H1 (cell line): ENCODE results near the gene SRRM2. TPM values are rescaled to one million over a fixed set of nuclear protein-coding genes. Genes with fewer than 3 reads are reported as not detected.

Source experiments
- CTCF ChIA-PET: fragments of 300-600 bp; sonication (Branson Sonifier 250); formaldehyde crosslinking; loops from one replicate; lab custom pipeline; 2021; ENCODE audit not compliant: partially characterized antibody; lab: Charles Lee
- POLR2A ChIA-PET: fragments of 300-600 bp; sonication (Branson Sonifier 250); formaldehyde crosslinking; loops from one replicate; lab custom pipeline; 2021; ENCODE audit warnings: inconsistent platforms; ENCODE audit not compliant: partially characterized antibody; lab: Charles Lee
- DNase-seq, 2 experiments: peaks; one replicate each; pipeline versions ENCODE4 v3.0.0 to v3.0.0-alpha.2; 2010 to 2022; ENCODE audit warnings: low spot score in 2 of 2, low read depth in 1 of 2, mixed read lengths in 1 of 2
- FAIRE-seq: peaks from 2 replicates; lab custom pipeline; 2011; peaks lifted over from hg19 to GRCh38; lab: Jason Lieb, UNC
- H2AFZ ChIP-seq: 2 replicates; pipeline ENCODE4 v1.8.1; 2012; ENCODE audit warnings: low read length, inconsistent platforms
- H2AK5ac ChIP-seq: 2 replicates; pipeline ENCODE4 v1.6.1; 2013; ENCODE audit warnings: low read depth, low read length
- H2BK120ac ChIP-seq: replicated peaks from 2 replicates; pipeline ENCODE3; 2013; ENCODE audit warnings: low read depth, low read length, inconsistent platforms
- H2BK12ac ChIP-seq: 2 replicates; pipeline ENCODE4 v1.6.1; 2013; ENCODE audit warnings: low read depth, low read length
- H2BK15ac ChIP-seq: 2 replicates; pipeline ENCODE4 v1.6.1; 2013; ENCODE audit warnings: low read length
- H2BK20ac ChIP-seq: 2 replicates; pipeline ENCODE4 v1.6.1; 2013; ENCODE audit warnings: low read length
- H2BK5ac ChIP-seq: 2 replicates; pipeline ENCODE4 v1.6.1; 2013; ENCODE audit warnings: low read depth, low read length
- H3K14ac ChIP-seq: 2 replicates; pipeline ENCODE4 v1.6.1; 2013; ENCODE audit warnings: inconsistent platforms; ENCODE audit not compliant: insufficient read length
- H3K18ac ChIP-seq: 2 replicates; pipeline ENCODE4 v1.6.1; 2013; ENCODE audit warnings: low read length; ENCODE audit errors: extremely low read depth
- H3K23ac ChIP-seq: 2 replicates; pipeline ENCODE4 v1.6.1; 2013; ENCODE audit warnings: inconsistent platforms; ENCODE audit not compliant: insufficient read length
- H3K23me2 ChIP-seq: 2 replicates; pipeline ENCODE4 v1.6.1; 2013; ENCODE audit warnings: low read depth, low read length
- H3K27ac ChIP-seq: 2 replicates; pipeline ENCODE4 v1.6.1; 2011; ENCODE audit warnings: low read depth, low read length, inconsistent platforms
- H3K27me3 ChIP-seq, 4 experiments: replicated peaks in 1 of 4; 1 replicate in 1 of 4; 2 replicates in 3 of 4; pipeline versions ENCODE4 v1.6.1 to v1.8.1; 2011 to 2013; ENCODE audit warnings: low read length in 3 of 4, mild to moderate bottlenecking in 3 of 4, inconsistent platforms in 2 of 4, mixed read lengths in 2 of 4, moderate library complexity in 1 of 4; ENCODE audit not compliant: control insufficient read depth in 3 of 4, insufficient read depth in 3 of 4; ENCODE audit errors: extremely low read depth in 1 of 4
- H3K36me3 ChIP-seq, 4 experiments: 2 replicates each; pipeline versions ENCODE4 v1.6.1 to v1.8.1; 2011 to 2013; ENCODE audit warnings: mild to moderate bottlenecking in 4 of 4, low read length in 3 of 4, moderate library complexity in 2 of 4, control low read depth in 1 of 4, inconsistent platforms in 1 of 4; ENCODE audit not compliant: insufficient read depth in 4 of 4, control insufficient read depth in 2 of 4
- H3K4ac ChIP-seq: replicated peaks from 2 replicates; pipeline ENCODE3; 2013; ENCODE audit warnings: low read length, low read depth, mixed read lengths, inconsistent platforms; ENCODE audit not compliant: insufficient read length
- H3K4me1 ChIP-seq, 4 experiments: replicated peaks in 1 of 4; 1 replicate in 1 of 4; 2 replicates in 3 of 4; pipeline versions ENCODE4 v1.6.1 to v1.8.1; 2011 to 2013; ENCODE audit warnings: low read length in 3 of 4, inconsistent platforms in 2 of 4, mixed read lengths in 1 of 4; ENCODE audit not compliant: insufficient read depth in 4 of 4, control insufficient read depth in 3 of 4
- H3K4me2 ChIP-seq, 2 experiments: 2 replicates each; pipeline versions ENCODE4 v1.6.1 to v1.8.1; 2011 to 2013; ENCODE audit warnings: low read depth in 2 of 2, low read length in 2 of 2, control low read depth in 1 of 2, inconsistent platforms in 1 of 2, mild to moderate bottlenecking in 1 of 2; ENCODE audit not compliant: insufficient read depth in 1 of 2
- H3K4me3 ChIP-seq, 4 experiments: fragments of 200-600, 300-600 bp in 1 of 4; sonication (generic), shearing (Covaris generic), sonication (Bioruptor Twin) in 1 of 4; 2 replicates each; pipeline versions ENCODE4 v1.5.1 to v1.8.1; 2011 to 2016; ENCODE audit warnings: low read length in 4 of 4, low read depth in 3 of 4, control low read depth in 2 of 4, inconsistent platforms in 2 of 4, mild to moderate bottlenecking in 2 of 4, mixed read lengths in 1 of 4, moderate library complexity in 1 of 4; ENCODE audit not compliant: insufficient read depth in 2 of 4; ENCODE audit errors: extremely low read depth in 1 of 4
- H3K56ac ChIP-seq: replicated peaks from 2 replicates; pipeline ENCODE3; 2013; ENCODE audit warnings: low read depth, mild to moderate bottlenecking, mixed read lengths, low read length, inconsistent platforms; ENCODE audit not compliant: insufficient read length
- H3K79me1 ChIP-seq: 2 replicates; pipeline ENCODE4 v1.6.1; 2013; ENCODE audit warnings: low read depth, low read length, control low read depth
- H3K79me2 ChIP-seq, 2 experiments: 2 replicates each; pipeline versions ENCODE4 v1.6.1 to v1.8.1; 2012 to 2013; ENCODE audit warnings: low read length in 2 of 2, mild to moderate bottlenecking in 2 of 2, inconsistent platforms in 1 of 2; ENCODE audit not compliant: insufficient read depth in 2 of 2, control insufficient read depth in 1 of 2
- H3K9ac ChIP-seq, 4 experiments: replicated peaks in 1 of 4; 1 replicate in 1 of 4; 2 replicates in 3 of 4; pipeline versions ENCODE4 v1.6.1 to v1.8.1; 2011 to 2013; ENCODE audit warnings: low read depth in 3 of 4, low read length in 3 of 4, control low read depth in 2 of 4, mild to moderate bottlenecking in 2 of 4, moderate library complexity in 2 of 4, inconsistent platforms in 1 of 4; ENCODE audit errors: extremely low read depth in 1 of 4
- H3K9me3 ChIP-seq, 2 experiments: 2 replicates each; pipeline versions ENCODE4 v1.6.1 to v1.8.1; 2012 to 2013; ENCODE audit warnings: mild to moderate bottlenecking in 2 of 2, moderate library complexity in 2 of 2, control low read depth in 1 of 2, inconsistent platforms in 1 of 2, low read depth in 1 of 2, low read length in 1 of 2, mixed read lengths in 1 of 2; ENCODE audit not compliant: insufficient read depth in 2 of 2
- H4K20me1 ChIP-seq, 2 experiments: replicated peaks in 1 of 2; 2 replicates each; pipeline versions ENCODE3 to v1.8.1; 2011 to 2013; ENCODE audit warnings: inconsistent platforms in 2 of 2, low read length in 2 of 2, mild to moderate bottlenecking in 1 of 2; ENCODE audit not compliant: insufficient read depth in 2 of 2, control insufficient read depth in 1 of 2
- H4K5ac ChIP-seq: 2 replicates; pipeline ENCODE4 v1.6.1; 2013; ENCODE audit warnings: low read length, low read depth, mixed read lengths, inconsistent platforms; ENCODE audit not compliant: insufficient read length
- H4K8ac ChIP-seq: 2 replicates; pipeline ENCODE4 v1.8.0; 2013; ENCODE audit warnings: mild to moderate bottlenecking, moderate library complexity, low read length, inconsistent platforms; ENCODE audit not compliant: insufficient read depth; ENCODE audit errors: extremely low read depth
- H4K91ac ChIP-seq: replicated peaks from 2 replicates; pipeline ENCODE3; 2013; ENCODE audit warnings: low read length, mixed read lengths, inconsistent platforms; ENCODE audit not compliant: insufficient read length
- CEBPB ChIP-seq: IDR thresholded peaks from 2 replicates; pipeline ENCODE4 v1.6.1; 2012; ENCODE audit warnings: low read depth, low read length
- EP300 ChIP-seq, 2 experiments: IDR thresholded peaks; 1 replicate in 1 of 2; 2 replicates in 1 of 2; pipeline ENCODE4 v1.6.1; 2011 to 2012; ENCODE audit warnings: low read depth in 2 of 2, low read length in 2 of 2, mild to moderate bottlenecking in 2 of 2, borderline replicate concordance in 1 of 2, inconsistent platforms in 1 of 2, moderate library complexity in 1 of 2
- GABPA ChIP-seq: IDR thresholded peaks from 2 replicates; pipeline ENCODE4 v1.6.1; 2011; ENCODE audit warnings: mild to moderate bottlenecking, low read length, moderate library complexity, borderline replicate concordance; ENCODE audit not compliant: insufficient read depth
- JUN ChIP-seq: IDR thresholded peaks from 2 replicates; pipeline ENCODE4 v1.6.1; 2011; ENCODE audit warnings: low read depth, mild to moderate bottlenecking, improper control_type of control experiment, low read length
- POU5F1 ChIP-seq: IDR thresholded peaks from 2 replicates; pipeline ENCODE4 v1.6.1; 2011; ENCODE audit warnings: low read depth, mild to moderate bottlenecking, low read length, moderate library complexity
- RNF2 ChIP-seq: fragments of 200-900, 300-1000 bp; sonication (generic); IDR thresholded peaks from 2 replicates; pipeline ENCODE4 v1.7.1; 2016; ENCODE audit warnings: borderline replicate concordance, low read depth, mild to moderate bottlenecking, antibody characterized with exemption, low read length; ENCODE audit not compliant: poor library complexity, severe bottlenecking; ENCODE audit errors: missing control alignments
- RXRA ChIP-seq: IDR thresholded peaks from 2 replicates; pipeline ENCODE4 v1.6.1; 2011; ENCODE audit warnings: low read depth, mild to moderate bottlenecking, low read length, moderate library complexity; ENCODE audit not compliant: insufficient read depth
- SP2 ChIP-seq: IDR thresholded peaks from 2 replicates; pipeline ENCODE4 v1.6.1; 2012; ENCODE audit warnings: mild to moderate bottlenecking, low read length, inconsistent platforms
- SUZ12 ChIP-seq: fragments of 200-600 bp; sonication (generic); IDR thresholded peaks from 2 replicates; pipeline ENCODE4 v1.6.1; 2012; ENCODE audit warnings: mild to moderate bottlenecking, inconsistent platforms, low read length, moderate library complexity, mixed read lengths
- TAF1 ChIP-seq: IDR thresholded peaks from 2 replicates; pipeline ENCODE4 v1.6.1; 2011; ENCODE audit warnings: mild to moderate bottlenecking, low read depth, low read length
- TAF7 ChIP-seq: optimal IDR thresholded peaks from 2 replicates; pipeline ENCODE3; 2011; ENCODE audit warnings: low read depth, mild to moderate bottlenecking, inconsistent platforms, low read length, moderate library complexity, borderline replicate concordance
- YY1 ChIP-seq: IDR thresholded peaks from 2 replicates; pipeline ENCODE4 v1.6.1; 2011; ENCODE audit warnings: low read depth, mild to moderate bottlenecking, low read length
- WGBS, 2 experiments: shearing (Covaris generic) in 1 of 2; methylation state at CpG; one replicate each; pipeline versions ENCODE4 v1.1.6 to v1.1.7; 2013 to 2015; ENCODE audit warnings: low lambda C conversion rate in 2 of 2, mixed read lengths in 2 of 2, inconsistent platforms in 1 of 2, low coverage in 1 of 2, missing lambda C conversion rate in 1 of 2; ENCODE audit not compliant: insufficient replicate concordance in 2 of 2, insufficient coverage in 1 of 2, insufficient read length in 1 of 2; ENCODE audit errors: extremely low coverage in 1 of 2, missing lambda C conversion rate in 1 of 2; 5-methylcytosine and 5-hydroxymethylcytosine counted together
- polyA plus RNA-seq, 7 experiments: library from polyadenylated mRNA; depleted of rRNA in 3 of 7; stranded (reverse) in 5 of 7; unstranded in 2 of 7; fragments of >200 nt in 5 of 7; fragments of 200-250 nt in 2 of 7; gene quantifications; 1 replicate in 5 of 7; 2 replicates in 1 of 7; 4 replicates in 1 of 7; pipeline versions ENCODE4 v1.2.1 to v1.2.3, GENCODE V29; 2011 to 2013; ENCODE audit warnings: missing spikeins in 2 of 7, mixed read lengths in 2 of 7
- total RNA-seq: library from RNA; stranded (reverse); fragmentation: NEBNext Ultra II Directional; extraction: Animal tissue kit (Norgen Biotek cat#: 25700); gene quantifications from 2 replicates; pipeline ENCODE4 v1.2.1, GENCODE V29; 2021

SRRM2 gene
- total and polyA plus RNA-seq, 2 of the 8 experiments (the other 6 are each of a cell fraction or from before 2014, with no cell fraction given), result 300 to 579 TPM

DNA sequence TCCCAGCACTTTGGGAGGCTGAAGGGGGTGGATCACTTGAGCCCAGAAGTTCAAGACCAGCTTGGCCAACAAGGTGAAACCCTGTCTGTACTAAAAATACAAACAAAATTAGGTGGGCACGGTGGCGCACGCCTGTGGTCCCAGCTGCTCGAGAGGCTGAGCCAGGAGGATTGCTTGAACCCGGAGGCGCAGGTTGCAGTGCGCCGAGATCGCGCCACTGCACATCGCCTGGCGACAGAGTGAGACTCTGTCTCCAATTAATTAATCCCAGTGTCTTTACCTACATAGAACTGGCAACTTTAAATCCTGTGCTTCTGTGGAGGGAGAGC lies 26.2 kb downstream of the SRRM2 start:
- H3K27me3 ChIP-seq, result no peaks in the 10 kb centered on the region; a peak in 1 of 7 replicates
- FAIRE-seq (no peak), DNase-seq (no peak)
- peaks cover 10% of the 10 kb centered on the region; the same call in 1 of the 2 replicates for H3K79me1 ChIP-seq
- no peak overlapping the region for H2BK20ac ChIP-seq
- peak overlapping the region; percentile 98 for H2BK5ac ChIP-seq
- H3K4me3 ChIP-seq, result peak overlapping the region; percentile 94 to 96 (median 96); a peak in 6 of 8 replicates
- WGBS, 2 experiments, result 95% methylated on average over 12 of the region's 12 CpGs; no CpG with 5 or more reads in 1 of the 2 experiments
- no peak overlapping the region for H3K9ac ChIP-seq
- peak overlapping the region; percentile 11; the same call in 1 of the 2 replicates for H3K27ac ChIP-seq
- H3K9me3 ChIP-seq, result no peaks in the 10 kb centered on the region
- H3K79me2 ChIP-seq, result peaks cover 12 to 34% of the 10 kb centered on the region in 2 experiments
- H3K56ac ChIP-seq, result no peak overlapping the region
- H4K5ac ChIP-seq, result no peak overlapping the region
- no peak overlapping the region for H2AFZ ChIP-seq
- no peak overlapping the region for H3K18ac ChIP-seq
- H2BK15ac ChIP-seq, result no peak overlapping the region
- peak overlapping the region; percentile 88 to 94; a peak in 3 of 4 replicates for H3K4me2 ChIP-seq
- no peak overlapping the region for H2BK120ac ChIP-seq
- no peak overlapping the region; the same call in 1 of the 2 replicates for H4K8ac ChIP-seq
- no peak overlapping the region for H3K23ac ChIP-seq
- peaks cover 2 to 8% of the 10 kb centered on the region in 2 experiments for H4K20me1 ChIP-seq
- H3K4me1 ChIP-seq, result peaks cover 0 to 4% (median under 1%) of the 10 kb centered on the region in 4 experiments; a peak in 5 of 7 replicates
- TF ChIP-seq SP2 (no peak), YY1 (no peak), RNF2 (no peak), POU5F1 (no peak), SUZ12 (no peak), RXRA (no peak), JUN (no peak), CEBPB (no peak), GABPA (no peak), EP300 (IDR thresholded peaks at IDR 0.05; ENCODE audit: borderline replicate concordance in 1 of 2, low read depth in 2 of 2, low read length in 2 of 2) (no peak), TAF7 (no peak), TAF1 (no peak)
- H3K36me3 ChIP-seq, result peaks cover 9 to 21% (median 12%) of the 10 kb centered on the region in 4 experiments; a peak in 5 of 8 replicates
- ChIA-PET POLR2A (interaction anchor here (0.8 to 9.5 kb wide), 16 partner anchors 9 to 104 kb away, joined by 3 to 180 read pairs (median 4); partner anchors contain the start of genes PRSS33 and SRRM2), CTCF (interaction anchor here (0.5 to 1.3 kb wide), 9 partner anchors 11 to 929 kb away, joined by 3 to 5 read pairs (median 3); no protein-coding TSS in a partner anchor)
- no peak overlapping the region for H2BK12ac ChIP-seq
- no peak overlapping the region for H2AK5ac ChIP-seq
- peaks cover 10% of the 10 kb centered on the region; the same call in 1 of the 2 replicates for H3K23me2 ChIP-seq
- no peak overlapping the region for H3K4ac ChIP-seq
- H3K14ac ChIP-seq, result no peak overlapping the region
- no peak overlapping the region for H4K91ac ChIP-seq
